Activated naive CD4-positive, alpha-beta T cell (primary cell): ENCODE results near the gene GUSB.

Experiments
- DNase-seq, 4 experiments: peaks; one replicate each; lab custom pipeline; 2025; lab: John Stamatoyannopoulos, UW

The GUSB gene

DNA sequence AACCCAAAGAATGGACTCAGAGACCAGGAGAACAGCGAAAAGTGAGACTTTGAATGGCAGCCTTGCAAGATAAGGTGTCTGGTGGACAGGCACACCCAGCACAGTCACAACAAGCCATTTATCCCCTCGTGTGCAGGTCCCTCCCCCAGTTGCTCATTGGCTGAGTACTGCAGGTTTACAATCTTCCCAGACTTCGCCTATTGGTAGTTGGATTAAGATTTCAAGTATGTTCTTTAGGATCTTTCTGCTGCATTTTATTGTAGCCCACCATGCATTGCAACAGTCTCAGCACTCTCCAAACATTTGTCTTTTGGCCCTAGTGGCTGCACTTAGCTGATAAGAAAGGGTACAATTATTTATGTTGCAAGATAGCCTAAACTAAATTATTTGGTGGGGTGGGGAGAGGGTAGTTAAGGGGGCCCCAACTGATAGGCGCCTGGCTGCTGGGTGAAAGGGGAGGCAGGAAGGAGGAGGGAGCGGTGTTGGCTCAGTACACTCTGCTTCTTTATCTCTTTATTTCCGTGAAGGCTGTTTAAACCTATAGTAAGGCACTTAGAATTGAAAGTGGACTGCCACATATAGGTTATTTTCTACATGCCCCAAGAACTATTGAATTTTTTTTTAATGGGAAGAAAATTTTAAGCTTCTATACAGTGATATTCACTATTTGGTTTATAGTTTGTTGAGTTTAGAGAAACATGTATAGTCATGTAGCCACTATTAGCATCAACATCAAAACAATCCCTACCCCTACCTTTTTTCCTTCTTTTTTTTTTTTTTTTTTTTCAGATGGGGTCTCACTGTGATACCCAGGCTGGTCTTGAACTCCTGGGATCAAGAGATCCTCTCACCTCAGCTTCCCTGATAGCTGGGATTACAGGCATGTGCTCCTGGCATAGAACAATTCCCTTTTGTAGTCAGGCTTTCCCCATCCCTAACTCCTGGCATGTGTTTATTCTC lies 54.2 kb downstream of the GUSB start:
- DNase-seq: no peak

DNA sequence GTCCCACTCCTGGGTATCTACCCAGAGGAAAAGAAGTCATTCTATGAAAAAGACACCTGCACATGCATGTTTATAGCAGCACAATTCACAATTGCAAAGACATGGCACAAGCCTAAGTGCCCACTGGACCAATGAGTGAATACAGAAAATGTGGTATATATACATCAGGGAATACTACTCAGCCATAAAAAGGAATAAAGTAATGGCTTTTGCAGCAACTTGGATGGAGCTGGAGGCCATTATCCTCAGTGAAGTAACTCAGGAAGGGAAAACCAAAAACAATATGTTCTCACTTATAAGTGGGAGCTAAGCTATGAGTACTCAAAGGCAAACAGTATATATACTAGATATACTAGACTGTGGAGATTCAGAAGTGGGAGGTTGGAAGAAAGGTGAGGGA lies 55.4 kb downstream of the GUSB start:
- DNase-seq: no peak

DNA sequence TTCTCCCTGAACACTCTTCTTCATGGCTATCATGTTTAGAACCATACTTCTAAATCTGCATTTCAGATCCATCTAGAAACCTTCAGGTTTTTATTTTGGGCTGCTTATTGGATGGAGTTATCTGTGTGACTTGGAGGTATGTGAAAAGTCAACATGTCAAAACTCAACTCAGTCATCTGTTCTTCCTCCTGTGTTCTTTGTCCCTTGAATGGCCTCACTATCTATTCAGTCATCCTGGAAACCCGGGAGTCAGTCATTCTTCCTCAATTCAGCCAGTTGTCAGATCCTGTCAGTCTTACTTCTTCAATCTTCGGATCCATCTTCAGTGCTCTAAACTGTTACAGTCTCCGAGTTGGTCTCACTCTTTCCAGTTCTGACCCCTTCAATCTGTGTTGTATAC lies 57.0 kb downstream of the GUSB start:
- DNase-seq: no peak

DNA sequence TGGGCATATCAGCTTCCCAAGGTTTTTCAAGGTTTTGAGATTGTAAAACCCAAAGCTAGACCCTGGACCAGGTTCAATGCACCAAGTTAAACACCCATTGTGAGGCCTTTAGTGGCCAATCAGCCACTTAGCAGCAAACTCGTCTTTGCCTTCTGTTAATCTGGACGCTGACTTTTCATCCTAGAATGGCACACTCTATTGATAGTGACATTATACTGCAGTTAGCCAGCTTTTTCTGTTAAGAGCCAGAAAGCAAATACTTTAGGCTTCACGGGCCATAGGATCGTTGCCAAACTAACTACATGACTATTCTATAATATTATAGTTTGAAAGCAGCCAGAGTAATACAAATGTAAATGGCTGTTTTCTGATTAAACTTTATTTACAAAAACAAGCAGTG lies 57.8 kb downstream of the GUSB start:
- no peak for DNase-seq

DNA sequence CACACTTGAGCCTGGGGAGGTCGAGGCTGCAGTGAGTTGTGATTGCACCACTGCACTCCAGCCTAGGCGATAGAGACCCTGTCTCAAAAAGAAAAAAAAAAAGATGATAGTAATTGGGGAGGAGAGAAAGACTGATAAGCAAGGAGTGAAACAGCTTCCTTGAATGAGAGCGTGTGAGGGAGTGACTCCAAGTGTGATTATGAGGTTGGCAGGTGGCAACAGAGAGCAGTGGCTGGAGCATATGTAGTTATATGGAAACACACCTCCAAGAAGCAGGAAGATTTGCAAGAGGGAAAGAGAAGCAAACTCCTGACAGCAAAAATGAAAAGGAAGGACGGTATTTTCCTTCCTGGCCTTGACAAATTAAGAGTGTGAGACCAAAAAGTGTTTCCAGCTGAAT lies 58.7 kb downstream of the GUSB start:
- no peak for DNase-seq

DNA sequence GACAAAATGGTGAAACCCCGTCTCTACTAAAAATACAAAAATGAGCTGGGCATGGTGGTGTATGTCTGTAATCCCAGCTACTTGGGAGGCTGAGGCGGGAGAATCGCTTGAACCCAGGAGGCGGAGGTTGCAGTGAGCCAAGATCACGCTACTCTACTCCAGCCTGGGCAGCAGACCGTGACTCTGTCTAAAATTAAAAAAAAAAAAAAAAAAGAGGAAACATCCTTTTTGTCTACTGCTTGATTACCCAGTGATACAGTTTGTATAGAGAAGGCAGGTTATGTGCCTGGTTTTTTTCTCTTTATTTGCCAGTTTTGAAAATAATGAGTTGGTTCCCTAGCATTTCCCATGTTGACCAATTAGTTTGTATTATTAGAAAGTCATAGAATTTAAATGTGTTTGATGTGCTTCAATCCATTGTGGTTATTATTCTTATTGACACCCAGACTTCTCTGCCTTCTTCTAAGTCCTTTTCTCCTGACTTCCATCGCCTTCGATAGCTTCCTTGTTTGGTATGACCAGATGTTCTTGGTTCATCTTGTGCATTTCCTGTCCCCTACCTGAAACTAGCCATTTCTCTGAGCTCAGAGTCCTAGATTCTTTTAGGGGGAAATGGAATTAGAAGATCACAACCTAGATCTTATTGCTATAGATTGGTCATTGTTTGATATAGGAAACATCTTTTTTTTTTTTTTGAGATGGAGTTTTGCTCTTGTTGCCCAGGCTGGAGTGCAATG lies 65.9 kb downstream of the GUSB start:
- DNase-seq: no peak

DNA sequence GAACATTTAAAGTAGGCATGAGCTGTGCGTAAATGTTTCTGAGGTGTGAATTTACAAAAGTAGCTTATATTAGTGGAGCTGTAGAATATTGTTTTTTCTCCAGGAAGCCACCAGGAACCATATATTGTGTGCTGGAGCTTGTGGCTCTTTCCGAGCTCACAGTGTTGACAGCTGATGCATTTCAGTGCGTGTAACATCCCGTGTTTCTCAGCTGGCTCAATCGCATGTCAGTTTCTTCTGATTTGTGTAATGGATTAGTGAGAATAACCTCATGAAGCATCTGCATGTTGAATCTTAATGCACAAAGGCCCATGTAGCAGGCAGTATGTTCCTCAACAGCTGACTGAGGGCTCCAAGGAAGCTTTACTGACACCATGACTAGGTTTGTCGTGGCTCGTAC lies 69.8 kb downstream of the GUSB start:
- DNase-seq: no peak
